Endothelial cell (in vitro differentiated cells): ENCODE measurements around the gene DCANP1. TPM values are rescaled to one million over a fixed set of nuclear protein-coding genes. Genes with fewer than 3 reads are reported as not detected.

Experiments used
- DNase-seq: peaks from one replicate; pipeline ENCODE4 v3.0.0; 2021; ENCODE audit warnings: low spot score
- H3K27ac Mint-ChIP-seq: one replicate; pipeline ENCODE4 v1.8.0; 2021; ENCODE audit warnings: mixed read lengths, inconsistent platforms; ENCODE audit not compliant: unreplicated experiment
- H3K27me3 Mint-ChIP-seq: one replicate; pipeline ENCODE4 v1.8.0; 2021; ENCODE audit warnings: mild to moderate bottlenecking, moderate library complexity, mixed read lengths, inconsistent platforms; ENCODE audit not compliant: unreplicated experiment
- H3K36me3 Mint-ChIP-seq: one replicate; pipeline ENCODE4 v1.8.0; 2021; ENCODE audit warnings: mild to moderate bottlenecking, low read depth, mixed read lengths, inconsistent platforms; ENCODE audit not compliant: unreplicated experiment
- H3K4me1 Mint-ChIP-seq: one replicate; pipeline ENCODE4 v1.8.0; 2021; ENCODE audit warnings: mild to moderate bottlenecking, mixed read lengths, inconsistent platforms; ENCODE audit not compliant: unreplicated experiment
- H3K4me3 Mint-ChIP-seq: one replicate; pipeline ENCODE4 v1.8.0; 2021; ENCODE audit warnings: mild to moderate bottlenecking, mixed read lengths, inconsistent platforms; ENCODE audit not compliant: unreplicated experiment
- H3K9me3 Mint-ChIP-seq: one replicate; pipeline ENCODE4 v1.8.0; 2021; ENCODE audit warnings: mixed read lengths, inconsistent platforms; ENCODE audit not compliant: unreplicated experiment
- total RNA-seq: library from RNA; stranded (reverse); fragmentation: NEBNext Ultra II Directional; extraction: Animal tissue kit (Norgen Biotek cat#: 25700); gene quantifications from one replicate; pipeline ENCODE4 v1.2.1, GENCODE V29; 2021; ENCODE audit not compliant: unreplicated experiment
- TF ChIP-seq, protein P1 (sequence below): fragments of 200-600 bp; sonication (generic); IDR thresholded peaks from one replicate; pipeline ENCODE4 v1.5.0; 2021; ENCODE audit warnings: antibody characterized with exemption; ENCODE audit not compliant: unreplicated experiment

The DCANP1 gene
- total RNA-seq, 1 donor from 2014 or later: not detected

DNA sequence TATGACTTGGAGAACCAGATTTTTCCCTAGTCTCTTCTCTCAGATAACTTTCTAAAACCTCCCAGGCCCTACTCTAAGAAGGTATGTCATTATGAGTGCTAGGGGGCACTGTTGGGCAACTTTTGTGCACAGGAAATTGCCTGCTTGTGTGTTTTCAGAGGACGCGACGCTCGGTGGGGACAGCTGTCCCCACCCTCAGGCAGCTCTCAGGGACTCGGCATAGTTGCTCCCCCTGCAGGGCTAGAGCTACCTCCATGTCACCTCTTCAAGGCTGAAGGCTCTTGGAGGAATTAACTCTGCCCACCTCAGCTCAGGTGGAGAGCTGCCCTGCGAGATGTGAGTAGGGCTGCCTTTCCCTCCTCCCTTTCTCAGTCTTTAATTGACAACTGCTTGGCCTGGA, 15.2 kb upstream of the DCANP1 start:
- peak; percentile 68 for DNase-seq
- H3K27ac Mint-ChIP-seq: no peak overlapping the region
- H3K36me3 Mint-ChIP-seq: no peaks in the 10 kb centered on the region
- H3K4me1 Mint-ChIP-seq: peaks cover 19% of the 10 kb centered on the region
- H3K4me3 Mint-ChIP-seq: no peak overlapping the region
- TF ChIP-seq, protein P1, sequence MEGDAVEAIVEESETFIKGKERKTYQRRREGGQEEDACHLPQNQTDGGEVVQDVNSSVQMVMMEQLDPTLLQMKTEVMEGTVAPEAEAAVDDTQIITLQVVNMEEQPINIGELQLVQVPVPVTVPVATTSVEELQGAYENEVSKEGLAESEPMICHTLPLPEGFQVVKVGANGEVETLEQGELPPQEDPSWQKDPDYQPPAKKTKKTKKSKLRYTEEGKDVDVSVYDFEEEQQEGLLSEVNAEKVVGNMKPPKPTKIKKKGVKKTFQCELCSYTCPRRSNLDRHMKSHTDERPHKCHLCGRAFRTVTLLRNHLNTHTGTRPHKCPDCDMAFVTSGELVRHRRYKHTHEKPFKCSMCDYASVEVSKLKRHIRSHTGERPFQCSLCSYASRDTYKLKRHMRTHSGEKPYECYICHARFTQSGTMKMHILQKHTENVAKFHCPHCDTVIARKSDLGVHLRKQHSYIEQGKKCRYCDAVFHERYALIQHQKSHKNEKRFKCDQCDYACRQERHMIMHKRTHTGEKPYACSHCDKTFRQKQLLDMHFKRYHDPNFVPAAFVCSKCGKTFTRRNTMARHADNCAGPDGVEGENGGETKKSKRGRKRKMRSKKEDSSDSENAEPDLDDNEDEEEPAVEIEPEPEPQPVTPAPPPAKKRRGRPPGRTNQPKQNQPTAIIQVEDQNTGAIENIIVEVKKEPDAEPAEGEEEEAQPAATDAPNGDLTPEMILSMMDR: peak; percentile 62
- no peaks in the 10 kb centered on the region for H3K9me3 Mint-ChIP-seq
- peaks cover 13% of the 10 kb centered on the region for H3K27me3 Mint-ChIP-seq

GRCh38 chr5:135461481-135462151, 14.5 kb upstream of the DCANP1 start:
- H3K27me3 Mint-ChIP-seq: peaks cover 15% of the 10 kb centered on the region
- H3K9me3 Mint-ChIP-seq: no peaks in the 10 kb centered on the region
- no peaks in the 10 kb centered on the region for H3K36me3 Mint-ChIP-seq
- peaks cover 17% of the 10 kb centered on the region for H3K4me1 Mint-ChIP-seq
- H3K4me3 Mint-ChIP-seq: no peak overlapping the region
- H3K27ac Mint-ChIP-seq: no peak overlapping the region
- no peak for DNase-seq
- TF ChIP-seq, protein P1: no peak

GRCh38 chr5:135460246-135461033, 13.3 kb upstream of the DCANP1 start:
- Mint-ChIP-seq H3K9me3 (no peaks in the 10 kb centered on the region), H3K4me3 (no peak overlapping the region), H3K27ac (no peak overlapping the region), H3K4me1 (peaks cover 10% of the 10 kb centered on the region), H3K27me3 (peaks cover 13% of the 10 kb centered on the region), H3K36me3 (no peaks in the 10 kb centered on the region)
- no peak for DNase-seq
- TF ChIP-seq, protein P1: no peak

- Mint-ChIP-seq H3K4me1 (peaks cover 8% of the 10 kb centered on the region), H3K27me3 (peaks cover 7% of the 10 kb centered on the region), H3K36me3 (no peaks in the 10 kb centered on the region), H3K27ac (no peak overlapping the region), H3K4me3 (no peak overlapping the region), H3K9me3 (no peaks in the 10 kb centered on the region)
- TF ChIP-seq, protein P1: no peak
- no peak for DNase-seq
Observed at GRCh38 chr5:135458921-135459331, 11.8 kb upstream of the DCANP1 start.

DNA sequence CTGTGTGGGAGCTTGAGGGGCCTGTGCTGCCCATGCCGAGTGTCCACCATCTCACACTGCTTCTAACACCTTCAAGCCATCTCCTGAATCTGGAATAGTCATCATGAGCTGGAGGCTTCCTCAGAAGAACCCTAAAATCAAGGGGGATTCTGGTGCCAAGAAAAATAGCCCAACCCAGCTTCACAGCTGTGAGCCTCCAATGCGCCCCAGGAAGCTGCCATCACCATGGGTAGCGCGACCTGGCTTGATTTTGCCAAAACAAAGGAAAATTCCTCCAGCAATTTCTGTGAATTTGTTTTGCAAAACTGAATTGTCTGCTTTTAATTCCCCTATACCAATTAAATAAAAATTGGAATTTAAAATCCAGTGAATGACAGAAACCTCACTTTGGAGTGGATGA, 11.2 kb upstream of the DCANP1 start:
- no peaks in the 10 kb centered on the region for H3K9me3 Mint-ChIP-seq
- H3K27ac Mint-ChIP-seq: no peak overlapping the region
- peaks cover 3% of the 10 kb centered on the region for H3K27me3 Mint-ChIP-seq
- no peaks in the 10 kb centered on the region for H3K36me3 Mint-ChIP-seq
- no peak overlapping the region for H3K4me3 Mint-ChIP-seq
- DNase-seq: no peak
- peaks cover 6% of the 10 kb centered on the region for H3K4me1 Mint-ChIP-seq
- TF ChIP-seq, protein P1: no peak
